B cell (primary cell): ENCODE results near the gene MPLKIP. TPM values are rescaled to one million over a fixed set of nuclear protein-coding genes. Genes with fewer than 3 reads are reported as not detected.

Source experiments
- ATAC-seq: fragments of 200-7000 bp; cut with Tn5 transposase; one replicate; pipeline ENCODE4 v1.10.0; 2021; ENCODE audit warnings: low read depth, mild to moderate bottlenecking, moderate number of reproducible peaks, moderate library complexity
- CTCF ChIA-PET: fragments of 350-600 bp; sonication (Branson Sonifier 250); formaldehyde crosslinking; loops from one replicate; lab custom pipeline; 2021; ENCODE audit warnings: antibody characterized with exemption, inconsistent platforms; lab: Charles Lee
- POLR2A ChIA-PET: fragments of 350-600 bp; sonication (Branson Sonifier 250); formaldehyde crosslinking; loops from one replicate; lab custom pipeline; 2021; ENCODE audit warnings: antibody characterized with exemption; lab: Charles Lee
- DNase-seq: peaks from one replicate; pipeline ENCODE4 v3.0.0; 2013
- H2AFZ ChIP-seq: 2 replicates; pipeline ENCODE4 v1.6.1; 2012; ENCODE audit warnings: mild to moderate bottlenecking, low read depth, low read length; ENCODE audit not compliant: insufficient read depth, poor library complexity, severe bottlenecking
- H3K27ac ChIP-seq, 2 donors: 1 replicate in 1 of 2; 2 replicates in 1 of 2; pipeline ENCODE4 v1.5.1; 2012 to 2013; ENCODE audit warnings: low read length in 2 of 2, mild to moderate bottlenecking in 2 of 2, moderate library complexity in 1 of 2
- H3K27me3 ChIP-seq, 4 experiments: fragments of 200-600 bp in 1 of 4; sonication (generic) in 1 of 4; replicated peaks in 1 of 4; 1 replicate in 2 of 4; 2 replicates in 2 of 4; pipeline versions ENCODE4 v1.6.1 to v1.7.0; 2013 to 2016; ENCODE audit warnings: low read length in 3 of 4, mild to moderate bottlenecking in 2 of 4, mixed read lengths in 1 of 4, moderate library complexity in 1 of 4; ENCODE audit not compliant: insufficient read depth in 4 of 4, control insufficient read depth in 3 of 4; ENCODE audit errors: control extremely low read depth in 1 of 4
- H3K36me3 ChIP-seq, 2 experiments: replicated peaks in 1 of 2; 1 replicate in 1 of 2; 2 replicates in 1 of 2; pipeline versions ENCODE4 v1.6.1 to v1.7.1; 2013; ENCODE audit warnings: low read length in 1 of 2; ENCODE audit not compliant: insufficient read depth in 2 of 2, control insufficient read depth in 1 of 2; ENCODE audit errors: control extremely low read depth in 1 of 2, extremely low read depth in 1 of 2
- H3K4me1 ChIP-seq, 2 donors: fragments of 200-600 bp in 1 of 2; sonication (generic) in 1 of 2; 1 replicate in 1 of 2; 2 replicates in 1 of 2; pipeline versions ENCODE4 v1.5.1 to v1.6.1; 2013 to 2017; ENCODE audit warnings: low read length in 2 of 2; ENCODE audit not compliant: control insufficient read depth in 2 of 2, insufficient read depth in 2 of 2
- H3K4me2 ChIP-seq: replicated peaks from 2 replicates; pipeline ENCODE3; 2012; ENCODE audit warnings: mild to moderate bottlenecking, low read depth, low read length; ENCODE audit not compliant: poor library complexity, severe bottlenecking
- H3K4me3 ChIP-seq, 5 experiments: fragments of 200-600 bp in 1 of 5; sonication (generic) in 1 of 5; 1 replicate in 3 of 5; 2 replicates in 2 of 5; pipeline versions ENCODE4 v1.5.1 to v1.7.0; 2011 to 2016; ENCODE audit warnings: low read length in 4 of 5, mild to moderate bottlenecking in 4 of 5, low read depth in 2 of 5, control low read depth in 1 of 5, moderate library complexity in 1 of 5; ENCODE audit not compliant: insufficient read depth in 1 of 5; ENCODE audit errors: control extremely low read depth in 1 of 5, extremely low read depth in 1 of 5
- H3K79me2 ChIP-seq: fragments of 200-600 bp; sonication (generic); one replicate; pipeline ENCODE4 v1.6.0; 2016; ENCODE audit warnings: low read length; ENCODE audit not compliant: control insufficient read depth, insufficient read depth
- H3K9ac ChIP-seq: fragments of 200-600 bp; sonication (generic); 2 replicates; pipeline ENCODE4 v1.6.1; 2017; ENCODE audit warnings: mild to moderate bottlenecking, low read length, moderate library complexity
- H3K9me3 ChIP-seq, 3 donors: one replicate each; pipeline versions ENCODE4 v1.6.1 to v1.7.1; 2013; ENCODE audit warnings: low read length in 2 of 3; ENCODE audit not compliant: control insufficient read depth in 2 of 3, insufficient read depth in 1 of 3; ENCODE audit errors: control extremely low read depth in 1 of 3
- H4K20me1 ChIP-seq: 2 replicates; pipeline ENCODE4 v1.6.0; 2012; ENCODE audit warnings: mild to moderate bottlenecking, low read length; ENCODE audit not compliant: insufficient read depth, control insufficient read depth, poor library complexity, severe bottlenecking
- H3K27ac Mint-ChIP-seq: one replicate; pipeline ENCODE4 v1.8.0; 2021; ENCODE audit warnings: mixed read lengths
- H3K27me3 Mint-ChIP-seq: one replicate; pipeline ENCODE4 v1.8.0; 2021; ENCODE audit warnings: mixed read lengths
- H3K4me1 Mint-ChIP-seq: one replicate; pipeline ENCODE4 v1.8.0; 2021; ENCODE audit warnings: mixed read lengths
- H3K4me3 Mint-ChIP-seq: one replicate; pipeline ENCODE4 v1.8.0; 2021; ENCODE audit warnings: mixed read lengths
- H3K9me3 Mint-ChIP-seq: one replicate; pipeline ENCODE4 v1.8.0; 2022; ENCODE audit warnings: mixed read lengths; ENCODE audit not compliant: insufficient read depth
- CTCF ChIP-seq: fragments of 200-600 bp; IDR thresholded peaks from one replicate; pipeline ENCODE4 v1.8.0; 2022; ENCODE audit warnings: antibody characterized with exemption, mild to moderate bottlenecking
- EZH2 ChIP-seq: IDR thresholded peaks from 2 replicates; pipeline ENCODE4 v1.6.1; 2012; ENCODE audit warnings: borderline replicate concordance, low read depth, mild to moderate bottlenecking, moderate library complexity, low read length; ENCODE audit not compliant: insufficient read depth, poor library complexity, severe bottlenecking
- WGBS: methylation state at CpG from one replicate; pipeline ENCODE4 v1.1.5; 2013; ENCODE audit warnings: missing lambda C conversion rate; ENCODE audit not compliant: insufficient coverage; 5-methylcytosine and 5-hydroxymethylcytosine counted together
- intact Hi-C: fragments of 100-400 bp; cut with micrococcal nuclease; formaldehyde crosslinking; loops from one replicate; pipeline ENCODE4 v1.10.0; 2022
- polyA plus RNA-seq: library from polyadenylated mRNA; depleted of rRNA; stranded (reverse); fragments of >200 nt; gene quantifications from 2 replicates; pipeline ENCODE4 v1.2.3, GENCODE V29; 2012
- small RNA-seq: library from RNA; depleted of rRNA; stranded (forward); fragments of <200 nt; gene quantifications from one replicate; pipeline ENCODE3, GENCODE V24; 2012; ENCODE audit warnings: low replicate concordance, low read depth; ENCODE audit not compliant: insufficient read length
- total RNA-seq, 2 donors: library from RNA; stranded (reverse); fragments of 120-200 nt in 1 of 2; gene quantifications; 1 replicate in 1 of 2; 2 replicates in 1 of 2; pipeline versions ENCODE4 v1.2.3 to v1.2.4, GENCODE V29; 2013 to 2022

MPLKIP gene
- total and polyA plus RNA-seq, 2 donors (not counting 1 experiment from before 2014, with no cell fraction given): 23.2 to 34.1 TPM

- no peak overlapping the region for H3K4me2 ChIP-seq
- no peak overlapping the region for H3K4me3 Mint-ChIP-seq
- H3K27ac Mint-ChIP-seq: no peak overlapping the region
- TF ChIP-seq EZH2: no peak
- TF ChIP-seq CTCF: no peak
- DNase-seq (no peak), ATAC-seq (no peak)
- no peak overlapping the region for H2AFZ ChIP-seq
- H3K4me3 ChIP-seq: no peak overlapping the region
- no peaks in the 10 kb centered on the region for H3K79me2 ChIP-seq
- H3K9me3 Mint-ChIP-seq: no peaks in the 10 kb centered on the region
- peaks cover 3 to 26% of the 10 kb centered on the region in 2 experiments for H3K36me3 ChIP-seq
- no peaks in the 10 kb centered on the region for H3K27me3 Mint-ChIP-seq
- no CpG with 5 or more reads among the region's 3 CpGs for WGBS
- H3K9me3 ChIP-seq: no peaks in the 10 kb centered on the region
- no peaks in the 10 kb centered on the region for H3K27me3 ChIP-seq
- intact Hi-C loops: no loop called here
- ChIA-PET CTCF (interaction anchor here (3.6 kb wide), 1 partner anchor 25 kb away, joined by 13 read pairs; no protein-coding TSS in a partner anchor), POLR2A (no interaction called here)
- no peak overlapping the region for H3K9ac ChIP-seq
- no peaks in the 10 kb centered on the region for H4K20me1 ChIP-seq
- H3K4me1 ChIP-seq: no peaks in the 10 kb centered on the region
- no peaks in the 10 kb centered on the region for H3K4me1 Mint-ChIP-seq
- H3K27ac ChIP-seq: no peak overlapping the region
These were observed 56.6 kb downstream of the MPLKIP start for GRCh38 chr7:40077849-40078248.

Small RNA genes within 50 kb of the gene (small RNA-seq; reads per million reads assigned to genes)
- gene AC006023.1: not detected
- gene AC006023.2: not detected

Other genes with a start within 250 kb of the MPLKIP start
- 146 and 157 TPM in 2 replicates for gene CDK13, start 184.4 kb downstream of the MPLKIP start, total RNA-seq
- 50.8 and 56.1 TPM in 2 replicates for gene CDK13, start 184.4 kb downstream of the MPLKIP start, polyA plus RNA-seq
- 0.86 and 2.6 TPM in 2 replicates for gene SUGCT, start 383 bp upstream of the MPLKIP start, total RNA-seq
- gene SUGCT, start 383 bp upstream of the MPLKIP start, polyA plus RNA-seq: 0.19 and 1.7 TPM in 2 replicates